ENCODE results near the gene RCE1. TPM values are rescaled to one million over a fixed set of nuclear protein-coding genes. Genes with fewer than 3 reads are reported as not detected.

Gene RCE1
- total RNA-seq, 1 donor = 18.1 TPM

- Histone ChIP-seq H3K36me3 (ENCODE audit: insufficient read depth, low read length) (no peaks in the 10 kb centered on the region), H3K27me3 (ENCODE audit: insufficient read depth, low read length) (no peaks in the 10 kb centered on the region), H4K20me1 (ENCODE audit: insufficient read depth, low read length) (no peaks in the 10 kb centered on the region), H3K79me2 (ENCODE audit: insufficient read depth, low read length) (no peaks in the 10 kb centered on the region), H3K4me1 (ENCODE audit: insufficient read depth, low read length) (no peaks in the 10 kb centered on the region), H2AFZ (ENCODE audit: low read length) (no peak overlapping the region), H3K27ac (ENCODE audit: low read depth, low read length) (no peak overlapping the region), H3K9me3 (ENCODE audit: low read depth, low read length) (no peaks in the 10 kb centered on the region), H3K4me2 (ENCODE audit: insufficient read depth, low read length) (no peak overlapping the region), H3K4me3 (ENCODE audit: insufficient read depth, low read length) (no peak overlapping the region)
- peak; percentile 32 for DNase-seq (ENCODE audit: insufficient read length, low spot score, missing footprints)
- no peak for TF ChIP-seq CTCF (IDR thresholded peaks at IDR 0.05; ENCODE audit: extremely low read depth, low read depth, low read length)
These were observed 26.9 kb downstream of the RCE1 start for GRCh38 chr11:66870131-66870530.

DNA sequence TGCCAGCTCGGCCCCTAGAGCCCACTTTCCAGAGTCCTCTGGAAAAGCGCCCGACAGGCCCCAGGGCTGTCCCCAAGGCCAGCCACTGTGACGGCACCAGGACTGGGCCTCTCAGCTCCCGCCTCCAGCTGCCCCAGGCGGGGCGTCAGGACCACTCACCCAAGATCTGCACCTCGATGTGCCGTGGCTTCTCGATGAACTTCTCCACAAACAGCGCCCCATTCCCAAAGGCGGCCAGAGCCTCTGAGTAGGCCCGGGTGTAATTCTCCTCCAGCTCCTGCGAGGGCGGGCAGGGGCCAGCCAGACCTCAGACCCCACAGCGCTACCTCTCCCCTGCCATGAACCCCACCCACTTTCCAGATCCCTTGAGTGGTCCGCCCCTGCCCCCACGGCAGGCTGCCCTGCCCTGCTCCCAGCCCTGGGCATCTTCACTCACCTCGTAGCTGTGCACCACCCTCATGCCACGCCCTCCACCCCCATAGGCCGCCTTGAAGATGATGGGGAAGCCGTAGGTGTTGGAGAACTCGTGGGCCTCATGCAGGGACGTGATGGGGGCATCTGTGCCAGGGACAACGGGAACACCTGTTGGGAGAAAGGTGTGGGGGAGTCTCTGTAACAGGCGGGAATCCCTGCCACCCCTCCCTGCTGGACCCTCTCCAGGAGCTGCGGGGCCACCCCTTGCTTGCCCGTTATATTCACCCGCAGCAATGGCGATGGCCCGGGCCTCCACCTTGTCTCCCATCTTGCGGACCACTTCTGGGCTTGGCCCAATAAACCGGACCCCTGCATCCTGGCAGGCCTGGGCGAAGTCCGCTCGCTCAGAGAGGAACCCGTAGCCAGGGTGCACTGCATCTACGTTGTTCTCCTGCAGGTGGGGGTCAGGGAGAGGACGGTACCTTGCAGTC is 27.6 kb downstream of the RCE1 start:
- no peaks in the 10 kb centered on the region for H3K27me3 ChIP-seq (ENCODE audit: insufficient read depth, low read length)
- no peak overlapping the region for H3K4me2 ChIP-seq (ENCODE audit: insufficient read depth, low read length)
- H3K36me3 ChIP-seq (ENCODE audit: insufficient read depth, low read length) = no peaks in the 10 kb centered on the region
- peaks cover 3% of the 10 kb centered on the region for H4K20me1 ChIP-seq (ENCODE audit: insufficient read depth, low read length)
- no peak for TF ChIP-seq CTCF (IDR thresholded peaks at IDR 0.05; ENCODE audit: extremely low read depth, low read depth, low read length)
- H3K79me2 ChIP-seq (ENCODE audit: insufficient read depth, low read length) = no peaks in the 10 kb centered on the region
- no peak overlapping the region for H2AFZ ChIP-seq (ENCODE audit: low read length)
- no peaks in the 10 kb centered on the region for H3K4me1 ChIP-seq (ENCODE audit: insufficient read depth, low read length)
- DNase-seq (ENCODE audit: insufficient read length, low spot score, missing footprints) = peak; percentile 55
- no peak overlapping the region for H3K27ac ChIP-seq (ENCODE audit: low read depth, low read length)
- no peak overlapping the region for H3K4me3 ChIP-seq (ENCODE audit: insufficient read depth, low read length)
- H3K9me3 ChIP-seq (ENCODE audit: low read depth, low read length) = no peaks in the 10 kb centered on the region

- H2AFZ ChIP-seq (ENCODE audit: low read length) = no peak overlapping the region
- peak; percentile 45 for DNase-seq (ENCODE audit: insufficient read length, low spot score, missing footprints)
- peaks cover 7% of the 10 kb centered on the region for H4K20me1 ChIP-seq (ENCODE audit: insufficient read depth, low read length)
- H3K27me3 ChIP-seq (ENCODE audit: insufficient read depth, low read length) = no peaks in the 10 kb centered on the region
- no peak overlapping the region for H3K4me3 ChIP-seq (ENCODE audit: insufficient read depth, low read length)
- no peaks in the 10 kb centered on the region for H3K36me3 ChIP-seq (ENCODE audit: insufficient read depth, low read length)
- no peaks in the 10 kb centered on the region for H3K79me2 ChIP-seq (ENCODE audit: insufficient read depth, low read length)
- no peak for TF ChIP-seq CTCF (IDR thresholded peaks at IDR 0.05; ENCODE audit: extremely low read depth, low read depth, low read length)
- no peak overlapping the region for H3K27ac ChIP-seq (ENCODE audit: low read depth, low read length)
- no peak overlapping the region for H3K4me2 ChIP-seq (ENCODE audit: insufficient read depth, low read length)
- H3K9me3 ChIP-seq (ENCODE audit: low read depth, low read length) = no peaks in the 10 kb centered on the region
- no peaks in the 10 kb centered on the region for H3K4me1 ChIP-seq (ENCODE audit: insufficient read depth, low read length)
These were observed 28.3 kb downstream of the RCE1 start for GRCh38 chr11:66871521-66871901.

DNA sequence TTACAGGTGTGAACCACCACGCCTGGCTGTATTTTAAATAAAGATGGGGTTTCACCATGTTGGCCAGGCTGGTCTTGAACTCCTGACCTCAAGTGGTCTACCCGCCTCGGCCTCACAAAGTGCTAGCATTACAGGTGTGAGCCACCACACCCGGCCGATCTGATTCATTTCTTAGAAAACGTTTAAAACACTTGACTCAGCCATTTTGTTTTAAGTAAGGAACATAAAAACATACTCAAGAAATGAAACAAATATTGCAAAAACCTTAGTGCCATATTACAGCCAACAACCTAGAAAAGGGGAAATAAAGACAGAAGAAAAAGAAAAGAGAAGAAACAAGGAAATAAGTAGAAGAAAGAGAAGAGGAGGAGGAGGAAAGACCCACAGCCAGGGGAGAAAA is 31.0 kb downstream of the RCE1 start:
- Histone ChIP-seq H3K4me2 (ENCODE audit: insufficient read depth, low read length) (no peak overlapping the region), H3K9me3 (ENCODE audit: low read depth, low read length) (no peaks in the 10 kb centered on the region), H3K4me3 (ENCODE audit: insufficient read depth, low read length) (no peak overlapping the region), H3K79me2 (ENCODE audit: insufficient read depth, low read length) (no peaks in the 10 kb centered on the region), H2AFZ (ENCODE audit: low read length) (no peak overlapping the region), H3K4me1 (ENCODE audit: insufficient read depth, low read length) (peaks cover 10% of the 10 kb centered on the region), H4K20me1 (ENCODE audit: insufficient read depth, low read length) (peaks cover 10% of the 10 kb centered on the region), H3K36me3 (ENCODE audit: insufficient read depth, low read length) (no peaks in the 10 kb centered on the region), H3K27ac (ENCODE audit: low read depth, low read length) (no peak overlapping the region), H3K27me3 (ENCODE audit: insufficient read depth, low read length) (no peaks in the 10 kb centered on the region)
- DNase-seq (ENCODE audit: insufficient read length, low spot score, missing footprints) = peak; percentile 32
- TF ChIP-seq CTCF (IDR thresholded peaks at IDR 0.05; ENCODE audit: extremely low read depth, low read depth, low read length) = no peak
